ENCODE results near the gene TMPRSS15.

The TMPRSS15 gene

GRCh38 chr21:18244671-18245463 lies 158.7 kb downstream of the TMPRSS15 start, which contains the start of gene CHODL:
Gene CHODL (plus strand): TSS chr21:18244833. CDS start chr21:18245224, 391 bp downstream.
- no peak for DNase-seq (ENCODE audit: low read depth, low spot score)

- DNase-seq (ENCODE audit: low read depth, low spot score) = no peak
Measured at GRCh38 chr21:18235545-18235944, 168.0 kb downstream of the TMPRSS15 start.

GRCh38 chr21:18228060-18228739 lies 175.4 kb downstream of the TMPRSS15 start:
- DNase-seq (ENCODE audit: low read depth, low spot score) = no peak

GRCh38 chr21:18222346-18222745 lies 181.2 kb downstream of the TMPRSS15 start:
- no peak for DNase-seq (ENCODE audit: low read depth, low spot score)

GRCh38 chr21:18220498-18220897 lies 183.1 kb downstream of the TMPRSS15 start:
- DNase-seq (ENCODE audit: low read depth, low spot score) = no peak

Data from iPS DF 19.7 (cell line).